Astrocyte (in vitro differentiated cells and primary cell): ENCODE data around the gene DLGAP3. TPM values are rescaled to one million over a fixed set of nuclear protein-coding genes. Genes with fewer than 3 reads are reported as not detected.

Experiments used
- DNase-seq: peaks from one replicate; pipeline ENCODE4 v3.0.0-alpha.2; 2010; ENCODE audit warnings: low read depth
- FAIRE-seq: peaks from 2 replicates; lab custom pipeline; 2011; peaks lifted over from hg19 to GRCh38; lab: Jason Lieb, UNC
- H2AFZ ChIP-seq: 2 replicates; pipeline ENCODE4 v1.6.0; 2012; ENCODE audit warnings: low read depth, low read length, inconsistent platforms
- H3K27ac ChIP-seq: 2 replicates; pipeline ENCODE4 v1.5.1; 2011; ENCODE audit warnings: low read depth, low read length, inconsistent platforms
- H3K27me3 ChIP-seq: 2 replicates; pipeline ENCODE4 v1.6.0; 2011; ENCODE audit warnings: low read length, inconsistent platforms; ENCODE audit not compliant: insufficient read depth
- H3K36me3 ChIP-seq: 2 replicates; pipeline ENCODE4 v1.5.1; 2011; ENCODE audit warnings: low read length, inconsistent platforms; ENCODE audit not compliant: insufficient read depth
- H3K4me1 ChIP-seq: 2 replicates; pipeline ENCODE4 v1.5.1; 2011; ENCODE audit warnings: low read length, inconsistent platforms; ENCODE audit not compliant: insufficient read depth
- H3K4me2 ChIP-seq: 2 replicates; pipeline ENCODE4 v1.6.0; 2012; ENCODE audit warnings: low read length, inconsistent platforms
- H3K4me3 ChIP-seq: 2 replicates; pipeline ENCODE4 v1.5.1; 2011; ENCODE audit warnings: low read depth, mild to moderate bottlenecking, low read length, inconsistent platforms; ENCODE audit not compliant: insufficient read depth
- H3K79me2 ChIP-seq: 2 replicates; pipeline ENCODE4 v1.6.0; 2012; ENCODE audit warnings: mild to moderate bottlenecking, low read length, inconsistent platforms; ENCODE audit not compliant: insufficient read depth
- H3K9ac ChIP-seq: 2 replicates; pipeline ENCODE4 v1.6.0; 2012; ENCODE audit warnings: mild to moderate bottlenecking, low read length, inconsistent platforms
- H3K9me3 ChIP-seq: 2 replicates; pipeline ENCODE4 v1.5.1; 2012; ENCODE audit warnings: low read depth, mild to moderate bottlenecking, low read length, inconsistent platforms; ENCODE audit not compliant: insufficient read depth
- H4K20me1 ChIP-seq: 2 replicates; pipeline ENCODE4 v1.6.0; 2012; ENCODE audit warnings: low read length, inconsistent platforms; ENCODE audit not compliant: insufficient read depth
- H3K27ac Mint-ChIP-seq: one replicate; pipeline ENCODE4 v1.8.0; 2021; ENCODE audit warnings: mild to moderate bottlenecking, mixed read lengths; ENCODE audit not compliant: unreplicated experiment
- H3K27me3 Mint-ChIP-seq: one replicate; pipeline ENCODE4 v1.8.0; 2021; ENCODE audit warnings: low read depth, mixed read lengths; ENCODE audit not compliant: unreplicated experiment
- H3K36me3 Mint-ChIP-seq: one replicate; pipeline ENCODE4 v1.8.0; 2021; ENCODE audit warnings: low read depth, mixed read lengths; ENCODE audit not compliant: unreplicated experiment
- H3K4me1 Mint-ChIP-seq: one replicate; pipeline ENCODE4 v1.8.0; 2021; ENCODE audit warnings: low read depth, mixed read lengths; ENCODE audit not compliant: unreplicated experiment
- H3K4me3 Mint-ChIP-seq: one replicate; pipeline ENCODE4 v1.8.0; 2021; ENCODE audit warnings: mild to moderate bottlenecking, moderate library complexity, mixed read lengths; ENCODE audit not compliant: unreplicated experiment
- H3K9me3 Mint-ChIP-seq: one replicate; pipeline ENCODE4 v1.8.0; 2021; ENCODE audit warnings: mild to moderate bottlenecking, mixed read lengths; ENCODE audit not compliant: unreplicated experiment
- EZH2 ChIP-seq: IDR thresholded peaks from 2 replicates; pipeline ENCODE4 v1.6.1; 2012; ENCODE audit warnings: mild to moderate bottlenecking, low read length, inconsistent platforms; ENCODE audit not compliant: insufficient read depth
- total RNA-seq: library from RNA; stranded (reverse); gene quantifications from 2 replicates; pipeline ENCODE4 v1.2.1, GENCODE V29; 2021
- TF ChIP-seq, protein P1 (sequence below): IDR thresholded peaks from 2 replicates; pipeline ENCODE4 v1.5.1; 2011; ENCODE audit warnings: low read depth, mild to moderate bottlenecking, inconsistent platforms, low read length, moderate library complexity; ENCODE audit not compliant: insufficient read depth

Gene DLGAP3
- total RNA-seq, 1 donor from 2014 or later = 2.7 TPM

DNA sequence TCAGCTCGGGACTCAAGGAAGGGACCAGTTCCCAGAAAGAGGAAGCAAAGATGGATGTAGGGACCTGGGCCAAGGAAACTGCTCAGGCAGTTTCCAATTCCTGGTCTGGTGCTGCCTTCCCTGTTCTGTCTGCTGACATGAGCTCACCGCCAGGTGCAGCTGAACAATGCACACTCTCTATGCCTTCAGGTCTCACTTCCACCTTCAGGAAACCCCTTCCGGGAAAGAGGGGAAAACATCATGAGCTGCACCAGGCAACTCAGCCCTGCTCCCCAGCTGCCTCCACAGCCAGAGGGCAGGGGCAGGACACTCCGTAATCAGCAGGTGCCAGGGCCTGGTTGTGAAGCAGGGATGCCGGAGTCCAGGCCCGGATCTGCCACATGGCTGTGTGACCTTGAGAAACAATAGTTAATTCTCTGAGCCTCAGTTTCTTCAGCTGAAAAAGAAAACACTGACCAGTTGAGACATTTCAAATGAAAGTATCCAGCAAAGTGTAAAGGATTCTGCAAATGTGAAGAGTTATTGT lies 97.7 kb downstream of the DLGAP3 start:
- H3K27ac Mint-ChIP-seq = no peak overlapping the region
- H3K27ac ChIP-seq = no peak overlapping the region
- TF ChIP-seq, protein P1, sequence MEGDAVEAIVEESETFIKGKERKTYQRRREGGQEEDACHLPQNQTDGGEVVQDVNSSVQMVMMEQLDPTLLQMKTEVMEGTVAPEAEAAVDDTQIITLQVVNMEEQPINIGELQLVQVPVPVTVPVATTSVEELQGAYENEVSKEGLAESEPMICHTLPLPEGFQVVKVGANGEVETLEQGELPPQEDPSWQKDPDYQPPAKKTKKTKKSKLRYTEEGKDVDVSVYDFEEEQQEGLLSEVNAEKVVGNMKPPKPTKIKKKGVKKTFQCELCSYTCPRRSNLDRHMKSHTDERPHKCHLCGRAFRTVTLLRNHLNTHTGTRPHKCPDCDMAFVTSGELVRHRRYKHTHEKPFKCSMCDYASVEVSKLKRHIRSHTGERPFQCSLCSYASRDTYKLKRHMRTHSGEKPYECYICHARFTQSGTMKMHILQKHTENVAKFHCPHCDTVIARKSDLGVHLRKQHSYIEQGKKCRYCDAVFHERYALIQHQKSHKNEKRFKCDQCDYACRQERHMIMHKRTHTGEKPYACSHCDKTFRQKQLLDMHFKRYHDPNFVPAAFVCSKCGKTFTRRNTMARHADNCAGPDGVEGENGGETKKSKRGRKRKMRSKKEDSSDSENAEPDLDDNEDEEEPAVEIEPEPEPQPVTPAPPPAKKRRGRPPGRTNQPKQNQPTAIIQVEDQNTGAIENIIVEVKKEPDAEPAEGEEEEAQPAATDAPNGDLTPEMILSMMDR = no peak
- no peak for TF ChIP-seq EZH2

GRCh38 chr1:34829250-34829649 lies 100.2 kb downstream of the DLGAP3 start:
- no peak for TF ChIP-seq EZH2
- TF ChIP-seq, protein P1 = no peak
- Histone ChIP-seq H3K27ac (no peak overlapping the region), H3K9ac (no peak overlapping the region), H3K4me3 (no peak overlapping the region), H3K36me3 (no peaks in the 10 kb centered on the region), H3K4me1 (no peaks in the 10 kb centered on the region), H3K4me2 (no peak overlapping the region), H4K20me1 (no peaks in the 10 kb centered on the region), H3K79me2 (no peaks in the 10 kb centered on the region), H3K27me3 (no peaks in the 10 kb centered on the region), H2AFZ (no peak overlapping the region), H3K9me3 (no peaks in the 10 kb centered on the region)
- peak; percentile 56 for DNase-seq
- Mint-ChIP-seq H3K4me3 (no peak overlapping the region), H3K4me1 (no peaks in the 10 kb centered on the region), H3K27me3 (peaks cover 15% of the 10 kb centered on the region), H3K9me3 (peaks cover 3% of the 10 kb centered on the region), H3K36me3 (no peaks in the 10 kb centered on the region), H3K27ac (no peak overlapping the region)
- no peak for FAIRE-seq

More for the DNA sequence above, 97.7 kb downstream of the DLGAP3 start:
- Histone ChIP-seq H2AFZ (no peak overlapping the region), H3K4me1 (peaks cover 5% of the 10 kb centered on the region), H3K36me3 (no peaks in the 10 kb centered on the region), H3K9me3 (no peaks in the 10 kb centered on the region), H3K4me2 (no peak overlapping the region), H3K4me3 (no peak overlapping the region), H3K79me2 (no peaks in the 10 kb centered on the region), H4K20me1 (no peaks in the 10 kb centered on the region), H3K9ac (no peak overlapping the region), H3K27me3 (no peaks in the 10 kb centered on the region)
- no peak for DNase-seq
- no peaks in the 10 kb centered on the region for H3K36me3 Mint-ChIP-seq
- H3K4me1 Mint-ChIP-seq = peaks cover 8% of the 10 kb centered on the region
- H3K4me3 Mint-ChIP-seq = no peak overlapping the region
- H3K9me3 Mint-ChIP-seq = peaks cover 3% of the 10 kb centered on the region
- FAIRE-seq = no peak
- H3K27me3 Mint-ChIP-seq = peaks cover 9% of the 10 kb centered on the region

DNA sequence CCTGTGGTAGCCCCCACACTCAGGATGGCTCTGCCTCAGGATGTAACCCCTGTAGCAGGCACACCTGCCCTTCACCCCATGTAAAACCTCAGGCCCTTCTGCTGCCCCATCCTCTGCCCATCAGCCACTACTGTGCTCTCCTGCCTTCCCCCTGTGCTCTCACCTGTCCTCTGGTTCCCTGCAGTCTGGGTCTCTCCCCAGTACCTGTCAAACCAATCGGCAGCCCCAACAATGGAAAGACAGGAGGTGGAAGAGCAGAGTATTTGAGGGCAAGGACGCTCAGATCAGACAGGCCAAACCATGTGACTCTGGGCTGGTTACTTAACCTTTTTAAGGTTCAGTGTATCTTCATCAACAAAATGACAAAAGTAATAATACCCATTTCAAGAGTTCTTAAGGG lies 100.8 kb downstream of the DLGAP3 start:
- Histone ChIP-seq H3K4me3 (no peak overlapping the region), H3K9ac (no peak overlapping the region), H3K27me3 (no peaks in the 10 kb centered on the region), H3K27ac (no peak overlapping the region), H4K20me1 (no peaks in the 10 kb centered on the region), H3K36me3 (no peaks in the 10 kb centered on the region), H2AFZ (no peak overlapping the region), H3K4me1 (no peaks in the 10 kb centered on the region), H3K4me2 (no peak overlapping the region), H3K9me3 (peaks cover 2% of the 10 kb centered on the region), H3K79me2 (no peaks in the 10 kb centered on the region)
- Mint-ChIP-seq H3K9me3 (peaks cover 3% of the 10 kb centered on the region), H3K4me1 (no peaks in the 10 kb centered on the region), H3K4me3 (no peak overlapping the region), H3K27ac (no peak overlapping the region), H3K27me3 (peaks cover 15% of the 10 kb centered on the region), H3K36me3 (no peaks in the 10 kb centered on the region)
- no peak for DNase-seq
- TF ChIP-seq, protein P1 = no peak
- TF ChIP-seq EZH2 = no peak
- no peak for FAIRE-seq
